H7 (cell line): ENCODE results near the gene EML3. TPM values are rescaled to one million over a fixed set of nuclear protein-coding genes. Genes with fewer than 3 reads are reported as not detected.
"Not testable (repeated sequence)": the region's sequence is repeated elsewhere in the genome, so short reads cannot be mapped to it uniquely, and the experiment has no call there.

ENCODE experiments used
- DNase-seq: peaks from one replicate; pipeline ENCODE4 v3.0.0; 2012
- H3K27me3 ChIP-seq: 2 replicates; pipeline ENCODE4 v1.6.0; 2011; ENCODE audit warnings: mild to moderate bottlenecking, low read length; ENCODE audit not compliant: control insufficient read depth, insufficient read depth
- H3K36me3 ChIP-seq: replicated peaks from 2 replicates; pipeline ENCODE4 v1.5.1; 2011; ENCODE audit warnings: low read length; ENCODE audit not compliant: control insufficient read depth, insufficient read depth
- H3K4me3 ChIP-seq: 2 replicates; pipeline ENCODE4 v1.5.1; 2011; ENCODE audit warnings: low read depth, mild to moderate bottlenecking, control low read depth, low read length, moderate library complexity; ENCODE audit not compliant: insufficient read depth
- total RNA-seq: library from RNA; depleted of rRNA; stranded (reverse); fragments of >200 nt; shearing (Covaris generic); gene quantifications from 2 replicates; pipeline ENCODE4 v1.2.3, GENCODE V29; 2014; rRNA removed

The EML3 gene
- 28.0 and 29.3 TPM in 2 replicates for total RNA-seq

- H3K27me3 ChIP-seq, result peaks cover 4% of the 10 kb centered on the region
- peak within 1 kb of the TSS; percentile 70 for H3K4me3 ChIP-seq
- H3K36me3 ChIP-seq, result no peaks in the 10 kb centered on the region; the same call in 1 of the 2 replicates
- DNase-seq, result peak; percentile 100
Observed at GRCh38 chr11:62612366-62613290, at the start of gene EML3, which contains the start of gene ROM1. EML3 (minus strand) TSS chr11:62612775; CDS start chr11:62612457, 318 bp downstream. ROM1 (plus strand) TSS chr11:62613257; CDS start chr11:62613282, 25 bp downstream.

GRCh38 chr11:62656796-62657429 lies 44.3 kb upstream of the EML3 start:
- Histone ChIP-seq H3K27me3 (no peaks in the 10 kb centered on the region), H3K4me3 (no peak overlapping the region), H3K36me3 (no peaks in the 10 kb centered on the region)
- DNase-seq, result no peak

- H3K27me3 ChIP-seq, result no peaks in the 10 kb centered on the region
- H3K36me3 ChIP-seq, result peaks cover 6% of the 10 kb centered on the region
- no peak for DNase-seq
- H3K4me3 ChIP-seq, result no peak overlapping the region
Observed at GRCh38 chr11:62654297-62654696, 41.7 kb upstream of the EML3 start.

- Histone ChIP-seq H3K4me3 (peak overlapping the region; percentile 71), H3K36me3 (peaks cover 8% of the 10 kb centered on the region), H3K27me3 (no peaks in the 10 kb centered on the region)
- no peak for DNase-seq
Observed at GRCh38 chr11:62652161-62653006, 39.8 kb upstream of the EML3 start.

GRCh38 chr11:62650283-62650682 lies 37.7 kb upstream of the EML3 start:
- not testable (repeated sequence) for DNase-seq, H3K36me3 ChIP-seq, H3K27me3 ChIP-seq, H3K4me3 ChIP-seq

- no peak for DNase-seq
- Histone ChIP-seq H3K27me3 (no peaks in the 10 kb centered on the region), H3K36me3 (peaks cover 9% of the 10 kb centered on the region), H3K4me3 (no peak overlapping the region)
Observed at GRCh38 chr11:62649486-62649885, 36.9 kb upstream of the EML3 start.

- Histone ChIP-seq H3K36me3 (peaks cover 12% of the 10 kb centered on the region), H3K27me3 (no peaks in the 10 kb centered on the region), H3K4me3 (no peak overlapping the region)
- DNase-seq, result no peak
Observed at GRCh38 chr11:62648967-62649364, 36.4 kb upstream of the EML3 start.

- H3K27me3 ChIP-seq, result no peaks in the 10 kb centered on the region
- no peak overlapping the region for H3K4me3 ChIP-seq
- no peak for DNase-seq
- peaks cover 12% of the 10 kb centered on the region for H3K36me3 ChIP-seq
Observed at GRCh38 chr11:62648185-62648966, 35.8 kb upstream of the EML3 start.

- Histone ChIP-seq H3K36me3 (peaks cover 12% of the 10 kb centered on the region), H3K4me3 (no peak overlapping the region), H3K27me3 (no peaks in the 10 kb centered on the region)
- DNase-seq, result no peak
Observed at GRCh38 chr11:62647609-62648005, 35.0 kb upstream of the EML3 start.

- H3K36me3 ChIP-seq, result peaks cover 12% of the 10 kb centered on the region
- H3K27me3 ChIP-seq, result no peaks in the 10 kb centered on the region
- no peak for DNase-seq
- 0 out of 2 replicates have a peak overlapping the region, but pooled peaks have one; percentile 2 for H3K4me3 ChIP-seq
Observed at GRCh38 chr11:62646825-62647608, 34.4 kb upstream of the EML3 start.

- peak; percentile 100 for DNase-seq
- no peaks in the 10 kb centered on the region for H3K27me3 ChIP-seq
- peak within 1 kb of the TSS; percentile 99 for H3K4me3 ChIP-seq
- H3K36me3 ChIP-seq, result peaks cover 12% of the 10 kb centered on the region
Observed at GRCh38 chr11:62645946-62646824, 33.6 kb upstream of the EML3 start, which contains the start of gene GANAB. GANAB (minus strand) TSS chr11:62646613; CDS start chr11:62646599, 14 bp downstream.

GRCh38 chr11:62645671-62645945 lies 33.0 kb upstream of the EML3 start:
- Histone ChIP-seq H3K36me3 (peaks cover 12% of the 10 kb centered on the region), H3K4me3 (peak overlapping the region; percentile 99), H3K27me3 (no peaks in the 10 kb centered on the region)
- DNase-seq, result no peak
